Duodenal mucosa (tissue), 2 donors: ENCODE data around the gene OVCA2.

Experiments used
- H3K27ac ChIP-seq: one replicate; pipeline ENCODE4 v1.7.0; 2013; ENCODE audit warnings: low read depth, low read length
- H3K27me3 ChIP-seq, 2 donors: one replicate each; pipeline ENCODE4 v1.7.0; 2013; ENCODE audit warnings: low read length in 2 of 2, control low read depth in 1 of 2; ENCODE audit not compliant: insufficient read depth in 2 of 2, control insufficient read depth in 1 of 2
- H3K36me3 ChIP-seq, 2 donors: one replicate each; pipeline ENCODE4 v1.7.0; 2013; ENCODE audit warnings: low read length in 2 of 2, control low read depth in 1 of 2; ENCODE audit not compliant: insufficient read depth in 2 of 2, control insufficient read depth in 1 of 2
- H3K4me1 ChIP-seq, 2 donors: one replicate each; pipeline ENCODE4 v1.7.0; 2013; ENCODE audit warnings: low read length in 2 of 2, control low read depth in 1 of 2; ENCODE audit not compliant: insufficient read depth in 2 of 2, control insufficient read depth in 1 of 2
- H3K4me3 ChIP-seq, 2 donors: one replicate each; pipeline ENCODE4 v1.7.0; 2013; ENCODE audit warnings: low read length in 2 of 2, low read depth in 1 of 2
- H3K9ac ChIP-seq, 2 donors: one replicate each; pipeline ENCODE4 v1.7.0; 2013; ENCODE audit warnings: low read length in 2 of 2, low read depth in 1 of 2
- H3K9me3 ChIP-seq, 2 donors: one replicate each; pipeline ENCODE4 v1.7.0; 2013; ENCODE audit warnings: low read length in 2 of 2, control low read depth in 1 of 2; ENCODE audit not compliant: control insufficient read depth in 1 of 2

OVCA2 gene

DNA sequence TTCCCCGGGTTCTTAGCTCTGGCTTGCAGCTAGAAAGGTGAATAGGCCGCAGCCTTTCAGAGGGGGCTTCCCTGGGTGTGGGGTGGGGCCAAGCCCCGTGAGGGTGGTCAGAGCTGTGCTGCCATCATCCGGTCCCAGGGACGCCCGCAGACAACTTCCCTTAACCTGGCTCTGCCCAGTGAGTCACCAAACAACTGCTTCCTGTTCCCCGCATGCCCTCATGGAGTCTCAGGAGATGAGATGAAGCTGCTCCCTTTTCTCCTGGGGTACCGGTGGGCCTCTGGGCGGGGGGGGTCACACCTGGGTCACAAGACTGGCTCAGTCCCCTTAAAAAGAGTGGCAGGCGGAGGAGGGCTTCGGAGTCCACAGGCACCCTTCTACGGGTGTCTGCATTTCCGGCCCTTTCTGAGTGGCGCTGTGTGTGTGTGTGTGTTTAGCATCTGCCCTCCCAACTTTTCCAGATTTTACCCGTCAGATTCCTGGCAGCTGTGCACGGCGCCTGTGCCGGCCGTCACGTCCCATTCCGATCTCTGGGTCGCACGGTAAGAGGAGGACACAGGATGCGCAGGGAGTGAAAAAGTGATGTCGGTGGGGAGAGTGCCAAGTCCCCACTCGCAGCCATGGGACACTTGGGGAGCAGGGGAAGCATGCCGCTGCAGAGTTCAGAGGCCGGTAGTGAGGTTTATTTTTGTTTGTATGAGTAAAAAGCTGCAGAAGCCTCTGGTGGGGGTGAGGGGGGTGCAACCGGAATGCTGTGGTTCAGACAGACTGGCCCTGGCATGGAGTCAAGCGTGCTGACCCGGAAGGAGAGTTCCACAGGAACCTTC, 29.8 kb downstream of the OVCA2 start:
- peak overlapping the region in 1 of 2 donors; percentile 1 for H3K9ac ChIP-seq
- no peaks in the 10 kb centered on the region for H3K27me3 ChIP-seq
- peaks cover 53 to 56% of the 10 kb centered on the region in 2 donors for H3K4me1 ChIP-seq
- H3K4me3 ChIP-seq, result no peak overlapping the region
- H3K27ac ChIP-seq, result peak overlapping the region; percentile 67
- no peaks in the 10 kb centered on the region for H3K9me3 ChIP-seq
- H3K36me3 ChIP-seq, result peaks cover 8 to 30% of the 10 kb centered on the region in 2 donors

DNA sequence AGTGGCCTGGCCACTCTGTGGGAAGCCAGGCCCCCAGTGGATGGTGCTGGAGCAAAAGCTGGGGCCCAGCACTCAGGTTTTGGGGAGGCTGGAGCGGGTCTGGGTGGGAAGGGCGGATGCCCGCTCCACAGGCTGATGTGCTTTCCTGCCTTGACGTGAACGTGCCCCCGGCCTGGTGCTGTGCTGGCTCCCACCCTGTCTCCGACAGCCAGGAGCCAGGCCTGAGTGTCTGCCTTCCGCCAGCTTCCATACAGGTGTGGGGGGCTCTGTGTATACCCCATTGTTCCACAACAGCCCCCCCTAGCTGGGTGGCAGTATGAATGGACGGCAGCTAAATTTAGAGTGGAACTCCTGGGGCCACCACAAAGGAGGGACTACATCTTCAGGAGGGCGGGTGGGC, 33.1 kb downstream of the OVCA2 start:
- H3K27me3 ChIP-seq, result no peaks in the 10 kb centered on the region
- H3K36me3 ChIP-seq, result peaks cover 14 to 35% of the 10 kb centered on the region in 2 donors
- H3K27ac ChIP-seq, result peak overlapping the region; percentile 15
- H3K4me1 ChIP-seq, result peaks cover 27 to 36% of the 10 kb centered on the region in 2 donors
- no peak overlapping the region for H3K4me3 ChIP-seq
- H3K9me3 ChIP-seq, result no peaks in the 10 kb centered on the region
- H3K9ac ChIP-seq, result no peak overlapping the region

DNA sequence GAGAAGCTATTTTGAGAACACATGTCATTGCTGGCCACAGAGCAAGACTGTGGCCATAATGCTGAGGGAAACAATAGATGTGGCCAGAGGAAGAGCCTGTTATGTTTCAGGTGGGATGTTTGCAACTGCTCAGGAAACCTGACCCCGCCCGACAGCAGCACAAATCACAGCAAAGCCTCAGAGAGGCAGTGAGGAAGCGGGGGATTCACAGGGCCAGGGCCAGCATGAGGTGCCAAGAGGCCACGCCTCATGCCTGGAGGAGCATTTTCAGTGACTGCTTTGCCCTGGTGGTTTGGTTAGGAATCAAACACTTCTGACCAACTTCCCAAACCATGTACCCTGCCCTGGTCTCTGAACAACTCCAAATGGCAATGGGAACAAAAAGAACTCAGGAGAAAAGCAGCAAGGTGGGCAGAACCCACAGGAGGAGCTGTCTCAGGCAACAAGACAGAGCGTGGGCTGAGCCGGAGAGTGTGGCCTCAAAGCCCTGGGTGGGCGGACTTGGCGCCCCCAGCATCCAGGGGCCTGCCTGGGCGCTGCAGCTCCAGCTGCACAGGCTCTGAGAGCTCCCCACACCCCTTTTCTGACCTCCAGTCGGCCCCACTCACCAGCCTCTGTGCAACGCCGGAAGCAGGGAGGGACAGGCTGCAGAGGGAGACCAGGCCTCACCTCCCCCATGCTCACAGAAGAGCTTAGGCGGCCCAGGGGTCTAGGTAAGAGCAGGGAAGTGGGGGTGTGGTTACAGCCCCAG, 33.7 kb downstream of the OVCA2 start:
- Histone ChIP-seq H3K9ac (no peak overlapping the region), H3K9me3 (no peaks in the 10 kb centered on the region), H3K4me1 (peaks cover 21 to 30% of the 10 kb centered on the region in 2 donors), H3K27me3 (no peaks in the 10 kb centered on the region), H3K36me3 (peaks cover 14 to 35% of the 10 kb centered on the region in 2 donors), H3K4me3 (no peak overlapping the region), H3K27ac (no peak overlapping the region)

DNA sequence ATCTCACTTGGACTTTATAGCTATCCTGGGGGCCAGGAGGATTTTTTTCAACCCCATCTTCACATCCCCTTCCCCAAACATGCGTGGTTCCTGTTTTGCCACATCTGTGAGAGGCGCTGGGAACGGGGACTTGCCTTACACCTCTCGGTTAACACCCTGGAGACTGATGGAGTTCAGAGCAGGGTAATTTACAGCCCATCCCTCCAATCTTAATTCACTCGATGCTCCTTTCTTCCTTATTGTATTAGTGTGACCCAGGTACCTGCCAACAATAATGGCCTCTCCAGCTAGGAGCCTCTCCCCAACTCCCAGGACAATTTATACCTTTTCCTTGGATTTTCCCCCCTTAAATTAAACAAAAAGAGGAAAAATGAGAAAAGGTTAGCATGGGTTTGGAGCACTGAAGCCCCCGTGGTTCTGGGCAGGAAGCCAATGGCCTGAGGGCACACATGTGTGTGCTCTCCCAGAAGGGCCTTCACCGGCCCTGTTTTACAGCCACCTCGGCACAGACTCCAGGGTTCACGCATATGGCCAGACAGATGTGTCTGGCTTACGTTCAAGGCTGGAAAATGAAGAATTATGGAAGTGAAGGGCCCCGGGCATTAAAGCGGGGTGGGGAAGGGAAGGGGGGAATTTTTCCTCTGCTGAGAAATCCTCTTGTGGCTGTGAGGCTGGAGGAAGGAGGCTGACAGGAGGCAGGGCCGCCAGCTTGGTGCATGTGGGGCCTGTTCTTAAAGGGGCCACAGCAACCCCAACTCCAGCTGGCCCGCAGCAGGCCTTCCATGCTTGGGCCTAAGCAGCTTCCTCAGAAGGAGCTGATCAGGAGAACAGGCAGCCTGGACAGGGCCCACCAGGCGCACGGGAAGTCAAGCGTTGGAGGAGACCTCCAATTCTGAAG, 34.5 kb downstream of the OVCA2 start:
- no peak overlapping the region for H3K4me3 ChIP-seq
- H3K4me1 ChIP-seq, result peaks cover 19 to 28% of the 10 kb centered on the region in 2 donors
- H3K9ac ChIP-seq, result no peak overlapping the region
- H3K27me3 ChIP-seq, result no peaks in the 10 kb centered on the region
- H3K27ac ChIP-seq, result no peak overlapping the region
- peaks cover 18 to 38% of the 10 kb centered on the region in 2 donors for H3K36me3 ChIP-seq
- no peaks in the 10 kb centered on the region for H3K9me3 ChIP-seq

DNA sequence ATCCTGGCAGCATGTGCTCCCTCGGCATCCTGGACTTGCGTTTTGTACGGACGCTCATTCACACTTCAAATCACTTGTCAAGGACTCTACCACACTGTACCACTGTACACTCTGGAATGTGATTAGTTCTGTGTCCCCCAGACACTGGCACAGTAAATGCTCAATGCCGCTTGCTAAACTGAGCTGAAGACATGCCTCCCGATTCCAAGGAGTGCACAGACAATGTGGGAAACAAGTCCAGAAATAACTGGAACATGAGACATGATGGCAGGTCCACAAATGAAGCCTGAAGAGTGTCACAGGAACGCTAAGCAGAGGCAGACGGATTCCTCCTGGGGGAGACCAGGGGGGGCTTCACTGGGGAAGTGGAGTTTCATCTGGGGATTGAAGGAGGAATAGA, 35.2 kb downstream of the OVCA2 start:
- Histone ChIP-seq H3K27me3 (no peaks in the 10 kb centered on the region), H3K27ac (no peak overlapping the region), H3K9ac (no peak overlapping the region)

DNA sequence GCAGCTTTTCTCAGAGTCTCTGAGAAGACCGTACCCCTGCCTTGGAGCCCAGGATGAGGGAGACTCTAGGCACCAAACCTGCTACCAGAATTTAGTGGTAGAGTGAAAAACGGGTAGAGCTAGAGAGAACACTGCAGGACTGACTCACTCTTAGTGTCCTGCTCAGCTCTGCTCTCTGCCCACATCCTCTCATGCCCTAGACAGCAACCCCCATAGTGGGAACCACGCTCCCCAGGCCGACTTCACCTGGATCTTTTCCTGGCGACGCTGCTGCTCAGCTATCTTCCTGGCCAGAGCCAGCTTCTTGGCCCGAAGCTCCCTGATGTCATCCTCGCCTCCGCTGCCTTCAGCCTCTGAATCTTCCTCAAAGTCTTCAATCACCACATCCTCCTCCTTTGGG, 39.7 kb downstream of the OVCA2 start:
- Histone ChIP-seq H3K4me1 (peaks cover 58 to 60% of the 10 kb centered on the region in 2 donors), H3K36me3 (peaks cover 11 to 34% of the 10 kb centered on the region in 2 donors), H3K27ac (no peak overlapping the region), H3K27me3 (no peaks in the 10 kb centered on the region), H3K9me3 (no peaks in the 10 kb centered on the region), H3K4me3 (no peak overlapping the region), H3K9ac (no peak overlapping the region)

More for the DNA sequence above, 35.2 kb downstream of the OVCA2 start:
- Histone ChIP-seq H3K9me3 (no peaks in the 10 kb centered on the region), H3K36me3 (peaks cover 12 to 38% of the 10 kb centered on the region in 2 donors), H3K4me1 (peaks cover 19 to 29% of the 10 kb centered on the region in 2 donors), H3K4me3 (no peak overlapping the region)

DNA sequence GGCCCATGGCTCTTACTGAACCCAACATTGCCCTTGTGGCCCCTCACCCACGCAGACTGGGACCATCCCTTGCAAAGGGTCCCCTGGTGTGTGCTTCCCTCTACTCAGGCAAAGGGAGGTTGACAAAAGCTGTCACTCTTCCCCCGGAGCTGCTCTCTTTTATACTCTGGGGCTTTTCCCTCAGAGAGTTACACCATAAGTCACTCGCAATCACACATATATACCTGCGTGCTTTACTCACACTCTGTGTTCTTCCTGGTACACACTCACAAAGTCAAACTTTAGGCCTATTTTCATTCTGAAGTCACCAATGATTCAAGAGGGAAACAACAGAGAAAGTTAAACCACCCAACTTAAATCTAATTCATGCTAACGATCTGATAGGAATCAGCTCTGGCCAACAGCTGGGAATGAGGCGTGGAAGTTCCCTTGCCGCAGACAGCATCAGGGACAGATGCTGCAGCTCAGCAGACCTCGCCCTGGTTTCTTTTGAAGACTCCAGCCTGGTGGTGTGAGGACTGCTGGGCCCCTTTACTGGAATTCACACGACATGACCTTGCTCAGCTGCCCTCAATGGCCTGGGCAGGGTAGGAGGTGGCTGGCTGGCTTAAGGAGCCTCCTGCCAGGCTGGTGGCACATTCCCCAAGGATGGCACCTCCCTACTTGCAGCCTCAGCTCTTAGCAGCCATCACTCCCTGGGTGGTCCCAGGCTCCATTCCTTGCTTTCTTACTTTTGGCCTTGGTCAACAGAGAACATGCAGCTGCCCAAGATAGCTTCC, 40.4 kb downstream of the OVCA2 start:
- no peaks in the 10 kb centered on the region for H3K9me3 ChIP-seq
- peak overlapping the region in 1 of 2 donors; percentile 64 for H3K9ac ChIP-seq
- H3K36me3 ChIP-seq, result peaks cover 7 to 28% of the 10 kb centered on the region in 2 donors
- no peaks in the 10 kb centered on the region for H3K27me3 ChIP-seq
- H3K4me1 ChIP-seq, result peaks cover 63 to 65% of the 10 kb centered on the region in 2 donors
- no peak overlapping the region for H3K27ac ChIP-seq
- no peak overlapping the region for H3K4me3 ChIP-seq

DNA sequence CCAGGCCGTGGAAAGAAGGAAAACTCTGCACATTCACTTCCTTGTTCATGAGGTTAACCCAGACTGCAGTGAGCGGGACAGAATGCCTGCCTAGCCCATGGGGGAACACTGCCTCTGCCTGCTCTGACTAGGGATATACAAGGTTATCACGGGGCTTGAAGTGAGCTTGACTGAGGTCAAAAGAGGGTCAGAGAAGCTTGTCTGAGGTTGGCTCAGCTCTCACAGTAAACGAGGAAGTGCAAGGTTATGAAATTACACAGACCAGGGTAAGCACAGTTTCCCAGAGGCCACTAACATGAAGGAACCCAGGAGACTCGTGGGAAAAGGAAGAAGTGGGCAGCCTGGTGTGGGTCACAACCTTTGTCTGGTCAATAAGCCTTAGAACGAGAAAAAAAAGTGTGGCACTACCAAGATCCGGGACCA, 41.8 kb downstream of the OVCA2 start:
- H3K4me1 ChIP-seq, result peaks cover 77 to 79% of the 10 kb centered on the region in 2 donors
- H3K36me3 ChIP-seq, result peaks cover 6 to 16% of the 10 kb centered on the region in 2 donors
- peak overlapping the region; percentile 92 for H3K27ac ChIP-seq
- peak overlapping the region; percentile 51 to 64 for H3K9ac ChIP-seq
- peak overlapping the region in 1 of 2 donors; percentile 9 for H3K4me3 ChIP-seq
- H3K27me3 ChIP-seq, result no peaks in the 10 kb centered on the region
- H3K9me3 ChIP-seq, result no peaks in the 10 kb centered on the region
